C4-2B (cell line): ENCODE results near the gene DNAAF5.

Experiments used
- H3K27ac ChIP-seq: fragments of 450-650 bp; 2 replicates; pipeline ENCODE4 v1.5.1; 2017
- CTCF ChIP-seq: fragments of 450-650 bp; conservative IDR thresholded peaks from 2 replicates; pipeline ENCODE4 v1.5.1; 2017; ENCODE audit warnings: mild to moderate bottlenecking
- ZFX ChIP-seq: fragments of 450-650 bp; IDR thresholded peaks from 2 replicates; pipeline ENCODE4 v1.6.1; 2017

The DNAAF5 gene

GRCh38 chr7:816300-816750, 89.8 kb downstream of the DNAAF5 start:
- no peak for TF ChIP-seq ZFX
- TF ChIP-seq CTCF, result no peak
- H3K27ac ChIP-seq, result peak overlapping the region; percentile 86

- H3K27ac ChIP-seq, result peak overlapping the region; percentile 86
- TF ChIP-seq CTCF (no peak), ZFX (peak; percentile 94)
Measured at GRCh38 chr7:816751-817671, 90.5 kb downstream of the DNAAF5 start.

GRCh38 chr7:818031-818699, 91.7 kb downstream of the DNAAF5 start:
- no peak; the same call in 1 of the 2 replicates for TF ChIP-seq CTCF
- TF ChIP-seq ZFX, result no peak
- no peak overlapping the region for H3K27ac ChIP-seq

DNA sequence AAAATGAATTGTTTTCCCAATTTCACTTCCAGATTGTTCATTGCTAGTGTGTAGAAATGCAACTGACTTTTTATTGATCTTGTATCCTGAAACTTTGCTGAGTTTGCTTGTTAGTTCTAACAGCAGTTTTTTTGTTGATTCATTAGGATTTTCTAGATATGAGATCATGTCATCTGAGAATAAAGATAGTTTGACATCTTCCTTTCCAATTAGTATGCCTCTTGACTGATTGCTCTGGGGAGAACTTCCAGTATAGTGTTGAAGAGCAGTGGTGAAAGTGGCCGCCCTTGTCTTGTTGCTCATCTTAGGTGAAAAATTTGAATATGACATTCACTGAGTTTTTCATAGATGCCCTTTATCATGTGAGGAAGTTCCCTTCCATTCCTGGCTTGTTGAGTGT, 93.8 kb downstream of the DNAAF5 start:
- H3K27ac ChIP-seq, result no peak overlapping the region
- TF ChIP-seq CTCF, result no peak

GRCh38 chr7:821688-822087, 95.2 kb downstream of the DNAAF5 start:
- H3K27ac ChIP-seq, result no peak overlapping the region
- no peak for TF ChIP-seq ZFX
- no peak for TF ChIP-seq CTCF

- no peak overlapping the region for H3K27ac ChIP-seq
- TF ChIP-seq ZFX (no peak), CTCF (no peak)
Measured at GRCh38 chr7:822692-823276, 96.3 kb downstream of the DNAAF5 start.

- H3K27ac ChIP-seq, result peak overlapping the region; percentile 14
- no peak for TF ChIP-seq ZFX
Measured at GRCh38 chr7:823649-824048, 97.2 kb downstream of the DNAAF5 start.
